ENCODE results near the gene LAMA2.

LAMA2 gene

GRCh38 chr6:129501740-129502660, 619.1 kb downstream of the LAMA2 start:
- DNase-seq, result no peak

- no peak for DNase-seq
Observed at GRCh38 chr6:129504456-129504855, 621.5 kb downstream of the LAMA2 start.

- no peak for DNase-seq
Observed at GRCh38 chr6:129507059-129507807, 624.3 kb downstream of the LAMA2 start.

- DNase-seq, result no peak
Observed at GRCh38 chr6:129507846-129508245, 624.9 kb downstream of the LAMA2 start.

- no peak for DNase-seq
Observed at GRCh38 chr6:129508477-129509145, 625.7 kb downstream of the LAMA2 start.

- no peak for DNase-seq
Observed at GRCh38 chr6:129510950-129511349, 628.0 kb downstream of the LAMA2 start.

GRCh38 chr6:129513471-129513870, 630.5 kb downstream of the LAMA2 start:
- DNase-seq, result no peak

- DNase-seq, result no peak
Observed at GRCh38 chr6:129515004-129515403, 632.1 kb downstream of the LAMA2 start.

GRCh38 chr6:129516005-129516404, 633.1 kb downstream of the LAMA2 start:
- DNase-seq, result no peak

- DNase-seq, result no peak
Observed at GRCh38 chr6:129516787-129517186, 633.8 kb downstream of the LAMA2 start.

GRCh38 chr6:129517288-129517687, 634.4 kb downstream of the LAMA2 start:
- DNase-seq, result no peak

GRCh38 chr6:129519750-129520149, 636.8 kb downstream of the LAMA2 start:
- no peak for DNase-seq

- DNase-seq, result no peak
Observed at GRCh38 chr6:129521946-129522345, 639.0 kb downstream of the LAMA2 start.

- DNase-seq, result no peak
Observed at GRCh38 chr6:129523816-129524215, 640.9 kb downstream of the LAMA2 start.

GRCh38 chr6:129525055-129525454, 642.1 kb downstream of the LAMA2 start:
- no peak for DNase-seq

- no peak for DNase-seq
Observed at GRCh38 chr6:129534926-129535325, 652.0 kb downstream of the LAMA2 start.

GRCh38 chr6:129536271-129536670, 653.3 kb downstream of the LAMA2 start:
- DNase-seq, result peak; percentile 51

- DNase-seq, result no peak
Observed at GRCh38 chr6:129539032-129539431, 656.1 kb downstream of the LAMA2 start.

GRCh38 chr6:129542705-129543104, 659.8 kb downstream of the LAMA2 start:
- DNase-seq, result no peak

- DNase-seq, result no peak
Observed at GRCh38 chr6:129543981-129544380, 661.0 kb downstream of the LAMA2 start.

- DNase-seq, result no peak
Observed at GRCh38 chr6:129544892-129545612, 662.1 kb downstream of the LAMA2 start.

GRCh38 chr6:129546702-129547101, 663.8 kb downstream of the LAMA2 start:
- DNase-seq, result no peak

GRCh38 chr6:129551486-129551885, 668.5 kb downstream of the LAMA2 start:
- DNase-seq, result no peak

Measured in NCI-H2171 treated with DMSO at 0.1 percent for 48 hours (cell line).